Suppressor macrophage (primary cell): ENCODE results near the gene CCDC57.
"Not testable (repeated sequence)": the region's sequence is repeated elsewhere in the genome, so short reads cannot be mapped to it uniquely, and the experiment has no call there.

ENCODE experiments used
- DNase-seq, 4 experiments: peaks; one replicate each; pipeline ENCODE4 v3.0.0-alpha.2; 2020 to 2022
- total RNA-seq, 17 experiments: gene quantifications; one replicate each; lab custom pipeline; 2026; ENCODE audit warnings: mixed read lengths in 6 of 17, inconsistent platforms in 3 of 17; lab: John Stamatoyannopoulos, UW

CCDC57 gene, protein sequence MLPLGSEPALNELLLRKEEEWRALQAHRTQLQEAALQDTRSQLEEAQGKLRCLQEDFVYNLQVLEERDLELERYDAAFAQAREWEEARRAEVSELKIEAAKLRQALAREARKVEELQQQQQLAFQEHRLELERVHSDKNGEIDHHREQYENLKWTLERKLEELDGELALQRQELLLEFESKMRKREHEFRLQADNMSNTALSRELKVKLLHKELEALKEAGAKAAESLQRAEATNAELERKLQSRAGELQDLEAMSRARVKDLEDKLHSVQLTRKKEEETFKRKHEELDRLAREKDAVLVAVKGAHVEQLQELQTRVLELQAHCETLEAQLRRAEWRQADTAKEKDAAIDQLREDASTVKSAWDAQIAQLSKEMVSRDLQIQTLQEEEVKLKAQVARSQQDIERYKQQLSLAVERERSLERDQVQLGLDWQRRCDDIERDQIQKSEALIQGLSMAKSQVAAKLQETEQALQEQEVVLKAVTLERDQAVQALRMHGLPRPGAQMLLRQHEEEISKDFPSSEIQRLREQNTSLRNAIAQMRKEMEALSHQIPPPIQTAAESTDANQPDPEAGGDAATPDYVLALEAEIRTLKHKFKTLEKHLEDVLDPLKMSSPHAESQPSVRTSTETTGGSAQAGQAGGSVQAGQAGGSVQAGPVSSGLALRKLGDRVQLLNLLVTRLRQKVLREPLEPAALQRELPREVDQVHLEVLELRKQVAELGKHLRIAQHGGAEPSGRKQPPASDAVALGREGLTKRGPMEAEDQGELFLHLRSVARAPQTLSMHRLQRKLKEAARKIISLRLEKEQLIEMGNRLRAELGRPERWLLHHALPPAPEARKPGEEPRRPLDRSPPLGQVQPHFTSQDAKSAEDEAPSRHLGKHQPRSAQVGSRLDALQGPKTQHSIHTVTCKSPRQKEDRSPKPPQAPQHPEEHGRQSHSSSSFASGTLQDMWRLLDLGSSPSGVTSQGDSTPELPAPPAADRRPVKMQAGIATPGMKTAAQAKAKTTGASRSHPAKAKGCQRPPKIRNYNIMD
- 5.0 to 53.8 (median 21.3) reads per million in 17 experiments for total RNA-seq

DNA sequence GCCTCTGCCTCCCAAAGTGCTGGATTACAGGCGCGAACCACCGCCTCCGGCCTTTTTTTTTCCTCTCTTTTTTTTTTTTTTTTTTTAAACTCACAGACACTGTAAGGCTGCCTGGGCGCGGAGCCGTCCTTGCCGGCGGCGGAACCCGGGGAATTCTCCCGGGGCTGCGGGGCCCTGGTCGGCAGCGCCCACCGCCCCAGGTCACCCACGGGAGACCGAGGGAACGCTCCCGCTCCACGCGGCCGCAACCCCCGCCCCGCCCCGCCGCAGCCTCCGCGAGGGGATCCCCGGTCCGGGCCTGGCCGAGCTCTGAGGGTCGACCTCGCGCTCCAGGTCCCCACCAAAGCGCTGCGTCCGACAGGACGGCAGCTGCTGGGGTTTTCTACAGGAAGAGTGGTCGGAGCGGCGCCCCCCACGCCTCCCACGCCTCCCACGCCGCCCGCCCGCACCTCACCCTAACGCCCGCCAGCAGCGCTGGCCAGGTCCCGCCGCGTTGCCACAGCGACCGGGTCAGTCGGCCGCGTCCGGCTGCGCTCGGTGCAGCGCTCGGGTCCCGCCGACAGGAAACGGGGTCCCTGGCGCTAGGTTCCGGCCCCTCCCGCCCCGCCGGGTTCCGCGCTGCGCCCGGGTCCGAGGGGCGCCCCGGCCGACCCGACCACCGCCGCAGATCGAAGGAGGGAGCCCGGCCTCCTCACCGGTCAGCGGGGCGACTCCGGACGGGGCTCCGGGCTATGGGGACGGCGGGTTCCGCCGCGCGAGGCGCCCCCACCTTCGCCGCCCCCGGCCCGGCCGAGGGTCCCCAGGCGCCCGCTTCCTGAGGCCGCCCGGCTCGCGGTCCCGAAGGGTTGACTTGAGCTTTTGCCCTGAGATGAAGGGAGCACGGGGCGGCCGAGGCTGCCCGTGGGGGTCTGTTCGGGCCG lies at the start of gene CCDC57:
Gene CCDC57 (minus strand): TSS at position 512 of the 920 bp plus-strand sequence. CDS start 10,898 bp downstream, outside the sequence.
- DNase-seq, result peak; percentile 87 to 95 (median 91)

DNA sequence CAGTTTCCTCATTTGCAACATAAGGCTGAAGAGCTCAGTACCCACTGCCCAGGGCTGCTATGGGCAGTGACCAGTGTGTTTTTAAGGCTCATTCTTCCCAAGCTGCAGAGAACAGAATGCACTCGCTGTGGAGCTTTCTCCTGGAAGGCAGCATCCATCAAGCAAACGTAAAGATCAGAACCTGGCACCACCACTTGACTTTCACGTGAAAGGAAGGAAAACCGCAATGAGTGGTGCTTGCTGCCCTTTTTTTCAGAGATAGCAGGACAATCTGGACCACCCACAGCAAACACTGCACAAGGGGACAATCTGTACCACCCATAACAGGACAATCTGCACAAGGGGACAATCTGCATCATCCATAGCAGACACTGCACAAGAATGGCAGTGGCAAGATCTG lies 49.7 kb upstream of the CCDC57 start:
- DNase-seq, result no peak

DNA sequence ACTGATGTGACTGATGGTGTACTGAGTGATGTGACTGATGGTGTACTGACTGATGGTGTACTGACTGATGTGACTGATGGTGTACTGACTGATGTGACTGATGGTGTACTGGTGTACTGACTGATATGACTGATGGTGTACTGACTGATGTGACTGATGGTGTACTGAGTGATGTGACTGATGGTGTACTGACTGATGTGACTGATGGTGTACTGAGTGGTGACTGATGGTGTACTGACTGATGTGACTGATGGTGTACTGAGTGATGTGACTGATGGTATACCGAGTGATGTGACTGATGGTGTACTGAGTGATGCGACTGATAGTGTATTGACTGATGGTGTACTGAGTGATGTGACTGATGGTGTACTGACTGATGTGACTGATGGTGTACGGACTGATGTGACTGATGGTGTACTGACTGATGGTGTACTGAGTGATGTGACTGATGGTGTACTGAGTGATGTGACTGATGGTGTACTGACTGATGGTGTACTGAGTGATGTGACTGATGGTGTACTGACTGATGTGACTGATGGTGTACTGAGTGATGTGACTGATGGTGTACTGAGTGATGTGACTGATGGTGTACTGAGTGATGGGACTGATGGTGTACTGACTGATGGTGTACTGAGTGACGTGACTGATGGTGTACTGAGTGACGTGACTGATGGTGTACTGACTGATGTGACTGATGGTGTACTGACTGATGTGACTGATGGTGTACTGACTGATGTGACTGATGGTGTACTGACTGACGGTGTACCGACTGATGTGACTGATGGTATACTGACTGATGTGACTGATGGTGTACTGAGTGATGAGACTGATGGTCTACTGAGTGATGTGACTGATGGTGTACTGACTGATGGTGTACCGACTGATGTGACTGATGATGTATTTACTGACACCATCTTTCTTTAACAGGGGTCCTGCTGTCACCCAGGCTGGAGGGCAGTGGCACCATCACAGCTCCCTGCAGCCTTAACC lies 47.6 kb upstream of the CCDC57 start:
- DNase-seq, result not testable (repeated sequence)

DNA sequence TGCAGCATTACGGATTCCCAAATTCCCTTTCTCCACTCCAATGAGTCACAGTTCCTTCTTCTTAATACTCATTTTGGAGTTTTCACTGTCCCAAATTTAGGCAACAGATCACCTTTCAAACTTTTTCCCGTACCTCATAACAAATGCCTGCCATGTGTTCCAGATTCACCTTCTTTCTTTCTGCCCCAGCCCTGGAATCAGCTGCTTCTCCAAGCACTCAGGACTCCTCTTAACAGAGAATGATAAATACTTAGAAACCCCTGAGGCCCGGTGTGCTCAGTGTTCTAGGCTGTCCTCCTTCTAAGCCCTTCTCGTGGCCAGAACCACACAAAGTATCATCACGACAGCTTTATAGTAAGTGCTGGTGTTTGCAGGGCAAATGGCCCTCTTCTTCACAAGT lies 45.9 kb upstream of the CCDC57 start:
- DNase-seq, result no peak

DNA sequence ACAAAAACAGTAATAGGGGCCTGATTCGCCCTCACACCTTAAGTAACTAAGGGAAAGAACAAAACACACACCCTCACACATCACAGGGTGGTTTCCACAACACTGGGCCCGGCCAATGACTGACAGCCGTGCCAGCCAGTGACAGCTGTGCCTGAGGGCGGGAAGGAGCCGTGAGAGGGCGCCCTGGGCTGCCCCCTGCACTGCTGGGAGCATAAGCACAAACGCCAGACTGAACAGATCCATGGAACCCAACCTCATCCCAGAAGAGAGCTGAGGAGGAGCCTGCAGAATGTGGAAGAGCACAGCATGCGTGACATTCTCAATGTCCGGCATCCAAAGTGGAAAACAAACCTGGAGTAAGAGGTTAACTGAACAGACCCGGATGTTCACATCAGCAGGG lies 44.8 kb upstream of the CCDC57 start:
- no peak for DNase-seq

DNA sequence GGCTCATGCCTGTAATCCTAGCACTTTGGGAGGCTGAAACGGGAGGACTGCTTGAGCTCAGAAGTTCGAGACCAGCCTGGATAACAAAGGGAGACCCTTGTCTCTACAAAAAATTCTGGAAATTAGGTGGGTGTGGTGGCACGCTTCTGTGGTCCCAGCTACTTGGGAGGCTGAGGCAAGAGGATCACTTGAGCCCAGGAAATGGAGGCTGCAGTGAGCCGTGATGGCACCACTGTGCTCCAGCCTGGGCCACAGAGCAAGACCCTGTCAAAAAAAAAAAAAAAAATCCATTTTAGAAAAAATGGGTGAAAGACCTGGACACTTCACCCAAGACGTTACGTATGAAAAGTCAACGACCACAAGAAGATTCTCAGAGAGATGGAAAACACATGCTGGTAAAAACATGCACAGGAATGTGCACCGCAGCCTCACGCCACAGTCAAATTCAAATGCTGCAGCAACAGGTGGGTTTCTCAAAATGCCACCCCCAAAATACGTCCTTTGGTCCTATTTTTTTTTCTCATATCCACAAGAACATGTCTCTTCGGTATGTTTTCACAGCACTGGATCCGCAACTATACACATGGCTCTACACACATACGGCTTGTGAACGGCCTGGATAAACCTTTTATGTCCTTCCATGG lies 43.7 kb upstream of the CCDC57 start:
- DNase-seq, result no peak

DNA sequence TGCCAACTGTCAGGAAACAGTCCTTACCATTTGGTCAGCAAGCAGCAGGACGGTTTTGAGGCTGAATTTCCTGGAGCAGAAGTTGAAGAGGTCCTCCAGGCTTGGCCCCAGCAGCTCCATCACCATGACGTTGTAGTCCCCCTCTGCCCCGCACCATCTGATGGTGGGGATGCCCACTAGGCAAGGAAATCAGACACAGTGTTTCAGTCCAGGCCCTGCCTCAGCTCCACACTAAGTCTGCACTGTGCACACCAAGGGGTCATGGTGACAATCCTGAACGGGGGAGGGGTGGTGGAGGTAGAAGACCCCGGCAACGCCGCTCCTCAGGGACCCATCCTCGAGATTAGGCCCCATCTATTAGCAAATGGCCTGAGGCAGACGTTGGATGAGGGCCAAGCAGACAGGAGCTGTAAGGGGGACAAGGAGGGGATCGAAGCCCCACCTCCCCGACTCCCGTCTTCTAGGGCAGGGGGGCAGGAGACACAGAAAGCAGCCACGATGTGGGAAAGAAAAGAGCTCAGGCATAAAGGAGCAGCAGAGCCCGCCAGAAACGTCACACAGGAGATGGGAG lies 42.8 kb upstream of the CCDC57 start:
- DNase-seq, result no peak

DNA sequence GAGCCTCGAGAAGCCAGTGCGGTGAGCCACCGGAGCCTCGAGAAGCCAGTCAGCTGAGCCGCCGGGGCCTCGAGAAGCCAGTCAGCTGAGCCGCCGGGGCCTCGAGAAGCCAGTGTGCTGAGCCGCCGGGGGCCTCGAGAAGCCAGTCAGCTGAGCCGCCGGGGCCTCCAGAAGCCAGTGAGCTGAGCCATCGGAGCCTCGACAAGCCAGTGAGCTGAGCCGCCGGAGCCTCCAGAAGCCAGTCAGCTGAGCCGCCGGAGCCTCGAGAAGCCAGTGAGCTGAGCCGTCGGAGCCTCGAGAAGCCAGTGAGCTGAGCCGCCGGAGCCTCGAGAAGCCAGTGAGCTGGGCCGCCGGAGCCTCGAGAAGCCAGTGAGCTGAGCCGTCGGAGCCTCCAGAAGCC lies 42.1 kb upstream of the CCDC57 start:
- not testable (repeated sequence) for DNase-seq

DNA sequence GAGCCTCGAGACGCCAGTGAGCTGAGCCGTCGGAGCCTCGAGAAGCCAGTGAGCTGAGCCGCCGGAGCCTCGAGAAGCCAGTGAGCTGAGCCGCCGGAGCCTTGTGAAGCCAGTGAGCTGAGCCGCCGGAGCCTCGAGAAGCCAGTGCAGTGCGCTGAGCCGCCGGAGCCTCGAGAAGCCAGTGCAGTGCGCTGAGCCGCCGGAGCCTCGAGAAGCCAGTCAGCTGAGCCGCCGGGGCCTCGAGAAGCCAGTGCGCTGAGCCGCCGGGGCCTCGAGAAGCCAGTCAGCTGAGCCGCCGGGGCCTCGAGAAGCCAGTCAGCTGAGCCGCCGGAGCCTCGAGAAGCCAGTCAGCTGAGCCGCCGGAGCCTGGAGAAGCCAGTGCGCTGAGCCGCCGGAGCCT lies 41.5 kb upstream of the CCDC57 start:
- not testable (repeated sequence) for DNase-seq

DNA sequence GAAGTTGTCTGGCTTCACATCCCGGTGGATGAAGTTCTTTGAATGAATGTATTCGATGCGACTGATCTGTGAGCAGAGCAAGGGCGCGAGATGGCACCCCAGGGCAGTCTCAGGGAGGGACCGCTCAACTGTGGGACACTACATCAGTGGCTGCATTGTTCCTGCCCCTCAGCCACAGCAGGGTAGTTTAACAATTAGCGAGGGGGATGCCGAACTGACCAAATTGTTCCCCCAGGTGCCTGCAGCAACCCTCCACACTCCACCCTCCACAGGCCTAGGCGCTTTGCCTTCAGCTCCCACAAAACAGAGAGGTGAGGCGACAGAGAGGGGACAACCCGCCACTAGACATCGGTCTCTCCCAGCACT lies 40.5 kb upstream of the CCDC57 start:
- no peak for DNase-seq

DNA sequence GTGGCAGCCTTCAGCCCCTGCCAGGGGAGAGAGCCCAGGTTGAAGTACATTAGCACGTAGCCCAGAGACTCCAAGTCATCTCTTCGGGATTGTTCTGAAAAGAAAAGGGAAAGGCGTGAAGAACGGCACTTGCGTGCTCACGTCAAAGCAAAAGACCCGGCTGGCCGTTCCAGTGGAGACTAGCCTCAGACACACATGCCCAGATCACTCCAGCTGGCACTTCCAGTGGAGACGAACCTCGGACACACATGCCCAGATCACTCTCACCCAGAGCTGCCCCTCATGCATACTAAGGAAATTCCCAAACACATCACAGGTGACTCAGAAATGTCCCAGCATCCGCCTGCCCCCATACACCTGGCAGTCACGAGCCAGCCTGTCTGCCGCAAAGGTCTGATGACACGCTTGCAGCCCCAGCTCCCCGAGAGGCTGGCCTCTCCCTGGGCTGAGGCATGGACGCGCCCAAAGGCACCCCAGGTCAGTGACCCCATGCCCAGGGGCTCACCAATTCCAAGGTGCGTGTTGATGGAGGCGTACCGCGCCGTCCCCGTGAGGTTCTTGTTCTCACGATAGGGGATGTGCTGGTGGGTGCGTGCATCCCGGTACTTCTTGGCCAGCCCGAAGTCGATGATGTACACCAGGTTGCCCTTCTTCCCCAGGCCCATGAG lies 40.0 kb upstream of the CCDC57 start:
- no peak for DNase-seq

DNA sequence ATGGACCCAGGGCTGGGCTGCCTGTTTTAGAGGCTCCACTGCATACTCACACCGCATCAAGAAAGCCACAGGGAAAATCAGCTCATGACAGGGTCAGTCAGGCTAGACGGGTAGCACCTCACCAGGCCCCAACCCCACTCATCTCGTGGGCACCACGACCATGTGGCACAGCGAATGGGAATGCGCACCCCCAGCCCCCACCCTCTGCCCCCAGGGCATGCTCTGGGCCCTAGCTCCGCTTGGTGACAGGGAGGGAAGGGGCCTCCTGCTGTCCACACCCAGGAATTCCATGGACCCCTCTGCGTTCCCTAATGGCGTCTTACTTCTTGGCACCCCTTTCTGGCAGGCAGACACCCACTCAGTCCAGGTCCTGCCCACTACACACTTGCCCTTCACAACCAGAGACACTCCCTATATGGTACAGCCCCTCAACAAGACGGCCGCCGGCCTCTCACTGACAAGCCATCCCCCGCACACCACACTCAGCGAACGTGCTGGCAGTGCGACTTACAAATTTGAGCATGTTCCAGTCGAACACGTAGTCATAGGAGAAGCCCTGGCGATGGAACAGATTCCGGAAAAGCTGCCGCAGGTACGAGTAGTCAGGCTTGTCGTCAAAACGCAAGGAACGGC lies 38.3 kb upstream of the CCDC57 start:
- DNase-seq, result no peak

DNA sequence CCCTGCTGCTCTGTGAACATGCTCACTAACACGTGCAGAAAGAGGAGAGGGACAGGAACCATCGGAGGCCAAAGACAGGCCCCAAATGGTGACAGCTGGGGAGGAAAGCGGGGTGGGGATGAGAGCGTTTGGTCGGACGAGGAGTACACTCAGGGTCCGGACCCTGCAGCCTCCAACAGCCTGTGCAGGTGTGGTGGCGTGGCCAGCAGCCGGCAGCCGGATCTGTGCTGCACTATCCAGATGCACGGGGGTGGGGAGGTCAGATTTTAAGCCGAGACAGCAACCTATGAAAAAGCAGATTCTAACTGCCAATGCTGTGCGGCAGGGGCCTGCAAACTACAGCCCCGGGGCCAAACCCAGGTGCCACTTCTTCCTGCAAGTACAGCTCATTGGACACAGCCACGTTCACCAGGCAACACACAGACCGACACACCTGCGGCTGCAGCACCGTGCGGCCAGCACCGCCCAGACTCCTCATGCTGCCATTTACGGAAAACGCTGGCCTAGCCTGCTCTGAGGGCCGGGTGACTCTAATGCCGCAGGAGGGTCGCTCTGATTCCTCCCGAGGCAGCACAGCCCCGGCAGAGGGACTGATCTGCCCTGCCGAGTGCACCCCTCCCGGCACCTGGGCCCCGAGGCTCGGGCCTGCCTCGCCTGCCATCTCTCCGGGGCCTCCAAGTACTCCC lies 37.4 kb upstream of the CCDC57 start:
- DNase-seq, result no peak

DNA sequence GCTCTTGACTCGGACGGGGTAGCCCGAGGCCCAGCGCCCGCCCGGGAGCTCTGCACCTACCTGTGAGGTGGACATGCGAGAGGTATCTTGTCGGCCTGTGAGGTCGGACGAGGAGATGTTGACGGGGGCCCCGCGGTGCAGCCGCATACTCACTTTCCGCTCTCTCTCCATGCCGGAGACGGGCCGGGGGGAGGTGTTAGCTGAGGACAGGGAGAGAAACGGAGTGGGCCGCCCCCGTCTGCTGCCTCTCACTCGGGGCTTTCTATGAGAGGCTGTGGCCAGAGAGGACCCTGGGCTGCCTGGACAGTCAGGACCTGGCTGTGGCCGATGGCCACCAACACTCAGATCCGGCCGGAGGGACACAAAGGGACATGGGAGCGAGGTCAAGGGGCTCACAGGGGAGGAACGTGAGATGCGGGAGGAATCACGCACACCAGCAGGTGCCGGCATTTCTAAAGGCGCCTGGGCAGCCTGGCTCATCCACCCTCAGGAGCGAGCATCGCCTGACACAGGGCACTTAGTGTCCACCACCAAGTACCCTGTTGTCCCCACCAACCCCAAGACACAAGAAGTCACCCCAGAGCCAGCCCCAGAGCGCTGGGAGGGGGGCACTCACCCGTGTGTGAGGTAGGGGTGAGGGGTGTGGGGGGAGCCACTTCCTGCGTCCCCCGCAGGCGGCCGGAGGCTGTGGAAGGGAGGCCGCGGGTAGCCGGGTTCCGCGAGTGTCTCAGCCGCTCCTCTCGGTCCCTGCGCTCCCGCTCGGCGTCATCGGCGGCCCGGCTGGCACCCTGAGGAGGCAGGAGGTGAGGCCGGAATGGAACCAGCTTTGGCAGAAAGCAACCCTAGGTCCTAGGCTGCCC lies 36.4 kb upstream of the CCDC57 start:
- DNase-seq, result no peak

DNA sequence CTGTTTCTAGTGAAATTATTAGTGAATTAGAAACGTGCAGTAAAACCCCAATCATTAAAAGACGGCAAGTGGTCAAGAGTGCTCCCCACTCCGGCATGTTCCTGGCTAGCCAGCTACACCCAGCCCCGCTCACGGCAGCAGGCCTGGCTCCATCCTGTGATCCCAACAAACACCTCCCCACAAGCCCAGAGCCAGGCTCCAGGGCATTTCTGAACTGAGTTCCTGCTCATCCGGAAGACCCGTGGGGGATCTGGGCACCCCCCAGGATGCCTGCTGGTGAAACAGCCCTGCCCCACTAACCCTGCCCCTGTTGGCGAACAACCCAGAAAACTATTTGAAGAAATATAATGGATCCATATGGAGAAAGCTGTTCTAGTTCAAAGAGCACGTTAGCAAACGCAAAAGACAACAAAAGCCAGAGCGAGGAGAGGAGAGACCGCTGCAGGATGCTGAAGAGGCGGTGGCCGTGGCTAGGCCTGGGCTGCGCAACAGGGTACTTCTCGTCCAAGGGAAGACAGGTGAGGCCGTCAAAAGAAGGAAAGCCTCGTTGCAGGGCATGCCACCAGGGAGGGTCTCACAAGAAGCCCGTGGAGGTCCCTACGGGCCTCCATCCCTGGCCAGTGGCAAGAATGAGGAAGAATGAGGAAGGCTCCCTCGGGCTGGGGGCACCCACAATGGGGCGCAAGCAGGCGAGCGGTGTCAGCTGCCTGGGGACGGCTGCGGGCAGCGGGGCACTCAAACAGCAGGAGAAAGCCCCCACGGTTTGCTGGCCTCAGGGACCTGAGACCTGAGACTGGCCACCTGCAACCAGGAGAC lies 35.4 kb upstream of the CCDC57 start:
- DNase-seq, result no peak

DNA sequence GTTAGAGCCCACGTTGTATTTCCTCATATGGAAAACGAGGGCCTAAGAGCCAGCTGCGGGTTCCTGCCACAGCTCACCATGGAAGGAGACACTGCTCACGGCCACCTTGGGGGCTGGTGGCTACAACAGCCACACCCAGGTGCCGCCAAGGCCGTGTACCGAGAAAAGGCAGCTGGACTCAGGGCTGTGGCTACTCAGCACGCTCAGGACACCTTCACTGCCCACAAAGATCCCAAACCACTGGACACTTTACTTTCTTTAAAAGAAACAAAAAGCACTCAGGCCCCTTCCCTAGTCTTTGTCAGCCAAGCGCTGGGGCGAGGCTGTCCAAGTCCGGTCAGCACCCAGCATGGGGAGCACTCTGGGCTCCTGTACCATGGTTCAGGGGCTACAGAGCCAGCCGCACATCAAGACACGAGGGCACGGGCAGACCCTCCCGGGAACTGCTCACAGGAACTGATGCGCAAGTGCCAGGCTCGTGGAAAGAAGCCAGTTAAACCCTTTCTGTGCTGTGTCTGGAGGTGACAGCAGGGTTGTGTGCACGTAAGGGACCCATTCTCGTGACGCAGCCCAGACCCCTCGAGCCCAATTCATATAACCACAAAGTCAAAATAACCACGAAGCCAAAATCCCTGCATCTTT lies 34.7 kb upstream of the CCDC57 start:
- peak in 3 of 4 experiments; percentile 37 to 48 (median 48) for DNase-seq
